ENCODE measurements around the gene VARS2. TPM values are rescaled to one million over a fixed set of nuclear protein-coding genes. Genes with fewer than 3 reads are reported as not detected.

The VARS2 gene
- total and polyA plus RNA-seq, 9 of the 15 experiments (the other 6 are each of a cell fraction or from before 2014, with no cell fraction given), result 1.6 to 53.6 (median 29.9) TPM

DNA sequence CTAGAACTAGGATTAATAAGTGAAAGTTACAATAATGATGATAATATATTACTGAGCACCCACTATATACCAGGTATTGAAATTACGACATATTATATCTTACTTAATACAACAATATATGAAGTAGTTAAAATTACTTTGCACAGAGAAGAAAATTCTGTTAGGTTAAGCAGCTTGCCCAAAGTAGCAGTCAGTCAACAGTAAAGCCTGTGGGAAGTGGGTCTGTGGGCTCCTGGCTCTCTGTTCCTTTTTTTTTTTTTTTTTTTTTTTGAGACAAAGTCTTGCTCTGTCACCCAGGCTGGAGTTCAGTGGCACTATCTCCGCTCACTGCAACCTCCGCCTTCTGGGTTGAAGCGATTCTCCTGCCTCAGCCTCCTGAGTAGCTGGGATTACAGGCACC, 10.8 kb upstream of the VARS2 start:
- Histone ChIP-seq H3K9me1 (ENCODE audit: control insufficient read depth, insufficient read depth, low read length) (no peaks in the 10 kb centered on the region), H3K9ac (ENCODE audit: insufficient read depth in 1 of 2, low read depth in 2 of 2, low read length in 2 of 2) (no peak overlapping the region), H3K27me3 (ENCODE audit: control insufficient read depth in 2 of 2, insufficient read depth in 2 of 2, low read length in 2 of 2) (no peaks in the 10 kb centered on the region), H3K4me2 (ENCODE audit: insufficient read depth, low read length) (no peak overlapping the region), H3K4me3 (no peak overlapping the region), H3K4me1 (replicated peaks in 1 of 2; ENCODE audit: control insufficient read depth in 2 of 2, insufficient read depth in 2 of 2, low read length in 2 of 2) (peaks cover 6% of the 10 kb centered on the region in 2 experiments; a peak in 4 of 5 replicates), H3K9me3 (replicated peaks; ENCODE audit: control insufficient read depth, insufficient read depth, low read depth, low read length) (no peaks in the 10 kb centered on the region), H2AFZ (ENCODE audit: low read depth, low read length) (peak overlapping the region; percentile 4; the same call in 1 of the 2 replicates), H3K27ac (ENCODE audit: extremely low read depth, low read depth, low read length) (no peak overlapping the region), H3K79me2 (ENCODE audit: control insufficient read depth, insufficient read depth, low read length) (peaks cover 3% of the 10 kb centered on the region), H4K20me1 (replicated peaks; ENCODE audit: control insufficient read depth, insufficient read depth, low read length) (no peaks in the 10 kb centered on the region), H3K36me3 (ENCODE audit: control insufficient read depth, insufficient read depth, low read length) (peaks cover 16% of the 10 kb centered on the region; the same call in 2 of the 3 replicates)
- 73% methylated on average over 4 of the region's 4 CpGs for WGBS (ENCODE audit: insufficient coverage, low coverage, missing lambda C conversion rate)
- FAIRE-seq, result no peak
- in situ Hi-C loops (cut with MboI), result no loop called here
- CTCF ChIA-PET (ENCODE audit: low intra/inter-chr PET ratio), result no interaction called here
- POLR2A ChIA-PET, result interaction anchor here (0.7 to 2.0 kb wide), 2 partner anchors 16 to 21 kb away, joined by 3 to 5 read pairs; no protein-coding TSS in a partner anchor
- TF ChIP-seq, protein P1, sequence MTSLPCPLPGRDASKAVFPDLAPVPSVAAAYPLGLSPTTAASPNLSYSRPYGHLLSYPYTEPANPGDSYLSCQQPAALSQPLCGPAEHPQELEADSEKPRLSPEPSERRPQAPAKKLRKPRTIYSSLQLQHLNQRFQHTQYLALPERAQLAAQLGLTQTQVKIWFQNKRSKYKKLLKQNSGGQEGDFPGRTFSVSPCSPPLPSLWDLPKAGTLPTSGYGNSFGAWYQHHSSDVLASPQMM (CRISPR knock-in tag; IDR thresholded peaks at IDR 0.05), result no peak
- peak; percentile 51 for TF ChIP-seq CEBPB (tag; IDR thresholded peaks at IDR 0.05)
- TF ChIP-seq, protein P2, sequence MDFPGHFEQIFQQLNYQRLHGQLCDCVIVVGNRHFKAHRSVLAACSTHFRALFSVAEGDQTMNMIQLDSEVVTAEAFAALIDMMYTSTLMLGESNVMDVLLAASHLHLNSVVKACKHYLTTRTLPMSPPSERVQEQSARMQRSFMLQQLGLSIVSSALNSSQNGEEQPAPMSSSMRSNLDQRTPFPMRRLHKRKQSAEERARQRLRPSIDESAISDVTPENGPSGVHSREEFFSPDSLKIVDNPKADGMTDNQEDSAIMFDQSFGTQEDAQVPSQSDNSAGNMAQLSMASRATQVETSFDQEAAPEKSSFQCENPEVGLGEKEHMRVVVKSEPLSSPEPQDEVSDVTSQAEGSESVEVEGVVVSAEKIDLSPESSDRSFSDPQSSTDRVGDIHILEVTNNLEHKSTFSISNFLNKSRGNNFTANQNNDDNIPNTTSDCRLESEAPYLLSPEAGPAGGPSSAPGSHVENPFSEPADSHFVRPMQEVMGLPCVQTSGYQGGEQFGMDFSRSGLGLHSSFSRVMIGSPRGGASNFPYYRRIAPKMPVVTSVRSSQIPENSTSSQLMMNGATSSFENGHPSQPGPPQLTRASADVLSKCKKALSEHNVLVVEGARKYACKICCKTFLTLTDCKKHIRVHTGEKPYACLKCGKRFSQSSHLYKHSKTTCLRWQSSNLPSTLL (IDR thresholded peaks at IDR 0.05), result no peak
- no peak for ATAC-seq
- intact Hi-C loops (cut with micrococcal nuclease), result no loop called here
- no TSS peak for BruUV-seq (replicated peaks)
- no peak for DNase-seq (ENCODE audit: extremely low read depth in 1 of 4, low spot score in 3 of 4)

Measured in K562 (cell line).